SK-N-SH treated with all-trans-retinoic acid at 6 μM for 48 hours (cell line): ENCODE results near the gene PRKG1.

ENCODE experiments used
- ATAC-seq: fragments of 200-7000 bp; cut with Tn5 transposase; 3 replicates; pipeline ENCODE4 v1.9.1; 2020; ENCODE audit warnings: mild to moderate bottlenecking, moderate library complexity
- ARNTL ChIP-seq: fragments of 450-650 bp; formaldehyde crosslinking; IDR thresholded peaks from 2 replicates; pipeline ENCODE4 v1.5.0; 2020; ENCODE audit warnings: low read depth, mild to moderate bottlenecking, moderate library complexity, borderline replicate concordance
- BACH2 ChIP-seq: fragments of 250-450 bp; sonication (Bioruptor Pico); IDR thresholded peaks from 2 replicates; pipeline ENCODE4 v1.9.0; 2021; ENCODE audit warnings: mild to moderate bottlenecking, borderline replicate concordance
- CSDC2 ChIP-seq: fragments of 250-450 bp; sonication (Bioruptor Pico); IDR thresholded peaks from 2 replicates; pipeline ENCODE4 v1.5.0; 2020; ENCODE audit warnings: mild to moderate bottlenecking, moderate library complexity
- ESRRG ChIP-seq: fragments of 250-450 bp; sonication (Bioruptor Pico); IDR thresholded peaks from 2 replicates; pipeline ENCODE4 v1.6.1; 2021; ENCODE audit warnings: mild to moderate bottlenecking
- OSR1 ChIP-seq: fragments of 250-450 bp; sonication (Bioruptor Pico); IDR thresholded peaks from 2 replicates; pipeline ENCODE4 v1.8.0; 2022; ENCODE audit warnings: moderate library complexity, mild to moderate bottlenecking, inconsistent platforms
- PPARA ChIP-seq: fragments of 250-450 bp; sonication (Bioruptor Pico); IDR thresholded peaks from 2 replicates; pipeline ENCODE4 v1.5.0; 2020; ENCODE audit warnings: mild to moderate bottlenecking, borderline replicate concordance
- RARB ChIP-seq: fragments of 250-450 bp; sonication (Bioruptor Pico); IDR thresholded peaks from 2 replicates; pipeline ENCODE4 v1.8.0; 2021; ENCODE audit warnings: mild to moderate bottlenecking, moderate library complexity
- SNAI2 ChIP-seq: fragments of 250-450 bp; sonication (Bioruptor Pico); IDR thresholded peaks from 2 replicates; pipeline ENCODE4 v1.5.0; 2020; ENCODE audit warnings: mild to moderate bottlenecking, moderate library complexity
- TCF4 ChIP-seq: fragments of 250-450 bp; sonication (Bioruptor Pico); IDR thresholded peaks from 2 replicates; pipeline ENCODE4 v1.8.0; 2021; ENCODE audit warnings: mild to moderate bottlenecking, moderate library complexity, borderline replicate concordance
- TOX ChIP-seq: fragments of 250-450 bp; sonication (Bioruptor Pico); IDR thresholded peaks from 2 replicates; pipeline ENCODE4 v1.8.0; 2021; ENCODE audit warnings: mild to moderate bottlenecking, moderate library complexity, borderline replicate concordance
- ZC3H10 ChIP-seq: fragments of 250-450 bp; sonication (Bioruptor Pico); IDR thresholded peaks from 2 replicates; pipeline ENCODE4 v1.5.1; 2021; ENCODE audit warnings: mild to moderate bottlenecking, moderate library complexity
- ZFP3 ChIP-seq: fragments of 250-450 bp; sonication (Bioruptor Pico); IDR thresholded peaks from 2 replicates; pipeline ENCODE4 v1.5.0; 2020; ENCODE audit warnings: mild to moderate bottlenecking, moderate library complexity
- ZFP30 ChIP-seq: fragments of 450-650 bp; formaldehyde crosslinking; IDR thresholded peaks from 2 replicates; pipeline ENCODE4 v1.5.0; 2022; ENCODE audit warnings: mild to moderate bottlenecking, moderate library complexity
- ZNF70 ChIP-seq: fragments of 450-650 bp; formaldehyde crosslinking; IDR thresholded peaks from 2 replicates; pipeline ENCODE4 v1.5.0; 2020; ENCODE audit warnings: mild to moderate bottlenecking, moderate library complexity
- TF ChIP-seq, protein P1 (sequence below): fragments of 250-450 bp; sonication (Bioruptor Pico); IDR thresholded peaks from 2 replicates; pipeline ENCODE4 v1.5.1; 2020; ENCODE audit warnings: low read depth, mild to moderate bottlenecking, moderate library complexity
- TF ChIP-seq, protein P2 (sequence below): fragments of 250-450 bp; sonication (Bioruptor Pico); IDR thresholded peaks from 2 replicates; pipeline ENCODE4 v1.5.1; 2021; ENCODE audit warnings: mild to moderate bottlenecking, moderate library complexity
- TF ChIP-seq, protein P3 (sequence below): fragments of 250-450 bp; sonication (Bioruptor Pico); IDR thresholded peaks from 2 replicates; pipeline ENCODE4 v1.8.0; 2020; ENCODE audit warnings: mild to moderate bottlenecking, moderate library complexity, borderline replicate concordance
- TF ChIP-seq, protein P4 (sequence below): fragments of 250-450 bp; sonication (Bioruptor Pico); IDR thresholded peaks from 2 replicates; pipeline ENCODE4 v1.8.0; 2021; ENCODE audit warnings: low read depth, mild to moderate bottlenecking, moderate library complexity, borderline replicate concordance
- TF ChIP-seq, protein P5 (sequence below): fragments of 250-450 bp; sonication (Bioruptor Pico); IDR thresholded peaks from 2 replicates; pipeline ENCODE4 v1.5.0; 2020; ENCODE audit warnings: mild to moderate bottlenecking, moderate library complexity

PRKG1 gene

DNA sequence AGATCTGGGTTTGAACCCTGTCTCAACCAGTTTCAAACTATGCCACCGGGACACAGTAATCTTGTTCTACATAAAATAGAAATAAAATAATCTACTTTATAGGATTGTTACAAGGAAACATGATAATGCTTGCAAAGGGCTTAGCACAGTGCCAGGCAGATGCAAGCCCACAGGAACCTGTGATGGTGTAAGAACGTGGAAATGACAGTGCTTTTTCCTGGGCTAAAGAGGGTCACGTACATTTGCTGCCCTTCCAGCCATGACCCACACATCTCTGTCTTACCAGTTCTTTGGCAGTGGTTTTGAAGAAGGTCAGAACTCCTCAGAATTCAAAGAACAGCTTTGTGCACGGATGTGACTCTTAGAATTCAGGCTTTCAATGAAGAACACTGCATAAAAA lies 342.2 kb downstream of the PRKG1 start:
- TF ChIP-seq SNAI2 (CRISPR knock-in tag) (no peak), ZFP3 (CRISPR knock-in tag) (no peak), ZFP30 (CRISPR knock-in tag) (no peak), TCF4 (CRISPR knock-in tag) (no peak), TOX (CRISPR knock-in tag) (no peak), BACH2 (CRISPR knock-in tag) (no peak), RARB (CRISPR knock-in tag) (no peak), PPARA (no peak), ARNTL (no peak)
- TF ChIP-seq, protein P1, sequence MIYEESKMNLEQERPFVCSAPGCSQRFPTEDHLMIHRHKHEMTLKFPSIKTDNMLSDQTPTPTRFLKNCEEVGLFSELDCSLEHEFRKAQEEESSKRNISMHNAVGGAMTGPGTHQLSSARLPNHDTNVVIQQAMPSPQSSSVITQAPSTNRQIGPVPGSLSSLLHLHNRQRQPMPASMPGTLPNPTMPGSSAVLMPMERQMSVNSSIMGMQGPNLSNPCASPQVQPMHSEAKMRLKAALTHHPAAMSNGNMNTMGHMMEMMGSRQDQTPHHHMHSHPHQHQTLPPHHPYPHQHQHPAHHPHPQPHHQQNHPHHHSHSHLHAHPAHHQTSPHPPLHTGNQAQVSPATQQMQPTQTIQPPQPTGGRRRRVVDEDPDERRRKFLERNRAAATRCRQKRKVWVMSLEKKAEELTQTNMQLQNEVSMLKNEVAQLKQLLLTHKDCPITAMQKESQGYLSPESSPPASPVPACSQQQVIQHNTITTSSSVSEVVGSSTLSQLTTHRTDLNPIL: no peak
- no peak for ATAC-seq

DNA sequence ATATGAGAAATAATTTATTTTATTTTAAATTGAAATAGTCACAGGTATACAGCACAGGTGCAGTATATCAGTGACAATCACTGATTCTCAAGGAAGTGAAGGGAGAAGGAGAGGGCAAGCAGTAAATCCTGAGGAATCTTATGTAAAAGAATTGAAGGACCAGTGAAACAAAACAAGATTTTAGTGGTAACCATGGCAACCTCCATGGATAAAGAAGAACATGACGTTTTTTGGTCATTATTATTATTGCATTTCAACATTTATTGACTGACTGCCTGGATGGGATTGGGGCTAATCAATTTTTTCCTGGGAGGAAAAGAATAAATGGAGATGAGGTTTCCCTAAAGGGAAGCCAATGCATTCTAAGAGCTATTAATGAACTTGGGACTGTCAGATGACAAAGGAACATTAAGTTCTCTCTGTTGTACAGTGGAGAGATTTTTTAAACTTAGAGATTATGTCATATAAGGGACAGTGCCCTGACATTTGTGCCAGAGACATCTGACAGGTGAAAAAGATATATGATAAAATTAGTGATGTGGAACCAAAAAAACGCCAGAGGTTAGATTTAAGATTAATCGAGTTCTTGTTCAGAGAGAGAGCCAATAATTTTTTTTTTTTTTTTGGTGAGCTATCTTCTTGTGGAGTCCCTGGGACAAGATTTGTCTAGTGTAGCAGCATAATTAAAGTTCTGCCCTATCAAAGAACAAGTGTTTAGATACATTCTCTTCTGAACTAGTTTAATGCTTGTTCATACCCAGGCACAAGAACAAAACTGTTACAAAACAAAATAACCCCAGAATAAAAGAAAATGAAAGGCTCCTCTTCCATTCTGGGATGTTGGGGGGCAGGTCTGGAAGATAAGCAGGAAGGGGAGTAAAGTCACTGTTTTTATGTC lies 345.2 kb downstream of the PRKG1 start:
- TF ChIP-seq TOX (CRISPR knock-in tag) (no peak), BACH2 (CRISPR knock-in tag) (no peak), ZC3H10 (CRISPR knock-in tag) (no peak), PPARA (no peak), CSDC2 (CRISPR knock-in tag) (no peak), RARB (CRISPR knock-in tag) (no peak), TCF4 (CRISPR knock-in tag) (no peak), ZFP30 (CRISPR knock-in tag) (no peak), OSR1 (CRISPR knock-in tag) (no peak), ZFP3 (CRISPR knock-in tag) (no peak), ESRRG (CRISPR knock-in tag) (no peak), ZNF70 (CRISPR knock-in tag) (no peak)
- TF ChIP-seq, protein P2, sequence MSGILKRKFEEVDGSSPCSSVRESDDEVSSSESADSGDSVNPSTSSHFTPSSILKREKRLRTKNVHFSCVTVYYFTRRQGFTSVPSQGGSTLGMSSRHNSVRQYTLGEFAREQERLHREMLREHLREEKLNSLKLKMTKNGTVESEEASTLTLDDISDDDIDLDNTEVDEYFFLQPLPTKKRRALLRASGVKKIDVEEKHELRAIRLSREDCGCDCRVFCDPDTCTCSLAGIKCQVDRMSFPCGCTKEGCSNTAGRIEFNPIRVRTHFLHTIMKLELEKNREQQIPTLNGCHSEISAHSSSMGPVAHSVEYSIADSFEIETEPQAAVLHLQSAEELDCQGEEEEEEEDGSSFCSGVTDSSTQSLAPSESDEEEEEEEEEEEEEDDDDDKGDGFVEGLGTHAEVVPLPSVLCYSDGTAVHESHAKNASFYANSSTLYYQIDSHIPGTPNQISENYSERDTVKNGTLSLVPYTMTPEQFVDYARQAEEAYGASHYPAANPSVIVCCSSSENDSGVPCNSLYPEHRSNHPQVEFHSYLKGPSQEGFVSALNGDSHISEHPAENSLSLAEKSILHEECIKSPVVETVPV (CRISPR knock-in tag): no peak
- TF ChIP-seq, protein P1: no peak
- TF ChIP-seq, protein P3, sequence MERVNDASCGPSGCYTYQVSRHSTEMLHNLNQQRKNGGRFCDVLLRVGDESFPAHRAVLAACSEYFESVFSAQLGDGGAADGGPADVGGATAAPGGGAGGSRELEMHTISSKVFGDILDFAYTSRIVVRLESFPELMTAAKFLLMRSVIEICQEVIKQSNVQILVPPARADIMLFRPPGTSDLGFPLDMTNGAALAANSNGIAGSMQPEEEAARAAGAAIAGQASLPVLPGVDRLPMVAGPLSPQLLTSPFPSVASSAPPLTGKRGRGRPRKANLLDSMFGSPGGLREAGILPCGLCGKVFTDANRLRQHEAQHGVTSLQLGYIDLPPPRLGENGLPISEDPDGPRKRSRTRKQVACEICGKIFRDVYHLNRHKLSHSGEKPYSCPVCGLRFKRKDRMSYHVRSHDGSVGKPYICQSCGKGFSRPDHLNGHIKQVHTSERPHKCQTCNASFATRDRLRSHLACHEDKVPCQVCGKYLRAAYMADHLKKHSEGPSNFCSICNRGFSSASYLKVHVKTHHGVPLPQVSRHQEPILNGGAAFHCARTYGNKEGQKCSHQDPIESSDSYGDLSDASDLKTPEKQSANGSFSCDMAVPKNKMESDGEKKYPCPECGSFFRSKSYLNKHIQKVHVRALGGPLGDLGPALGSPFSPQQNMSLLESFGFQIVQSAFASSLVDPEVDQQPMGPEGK: no peak
- TF ChIP-seq, protein P4, sequence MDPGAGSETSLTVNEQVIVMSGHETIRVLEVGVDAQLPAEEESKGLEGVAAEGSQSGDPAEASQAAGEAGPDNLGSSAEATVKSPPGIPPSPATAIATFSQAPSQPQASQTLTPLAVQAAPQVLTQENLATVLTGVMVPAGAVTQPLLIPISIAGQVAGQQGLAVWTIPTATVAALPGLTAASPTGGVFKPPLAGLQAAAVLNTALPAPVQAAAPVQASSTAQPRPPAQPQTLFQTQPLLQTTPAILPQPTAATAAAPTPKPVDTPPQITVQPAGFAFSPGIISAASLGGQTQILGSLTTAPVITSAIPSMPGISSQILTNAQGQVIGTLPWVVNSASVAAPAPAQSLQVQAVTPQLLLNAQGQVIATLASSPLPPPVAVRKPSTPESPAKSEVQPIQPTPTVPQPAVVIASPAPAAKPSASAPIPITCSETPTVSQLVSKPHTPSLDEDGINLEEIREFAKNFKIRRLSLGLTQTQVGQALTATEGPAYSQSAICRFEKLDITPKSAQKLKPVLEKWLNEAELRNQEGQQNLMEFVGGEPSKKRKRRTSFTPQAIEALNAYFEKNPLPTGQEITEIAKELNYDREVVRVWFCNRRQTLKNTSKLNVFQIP (CRISPR knock-in tag): no peak
- TF ChIP-seq, protein P5, sequence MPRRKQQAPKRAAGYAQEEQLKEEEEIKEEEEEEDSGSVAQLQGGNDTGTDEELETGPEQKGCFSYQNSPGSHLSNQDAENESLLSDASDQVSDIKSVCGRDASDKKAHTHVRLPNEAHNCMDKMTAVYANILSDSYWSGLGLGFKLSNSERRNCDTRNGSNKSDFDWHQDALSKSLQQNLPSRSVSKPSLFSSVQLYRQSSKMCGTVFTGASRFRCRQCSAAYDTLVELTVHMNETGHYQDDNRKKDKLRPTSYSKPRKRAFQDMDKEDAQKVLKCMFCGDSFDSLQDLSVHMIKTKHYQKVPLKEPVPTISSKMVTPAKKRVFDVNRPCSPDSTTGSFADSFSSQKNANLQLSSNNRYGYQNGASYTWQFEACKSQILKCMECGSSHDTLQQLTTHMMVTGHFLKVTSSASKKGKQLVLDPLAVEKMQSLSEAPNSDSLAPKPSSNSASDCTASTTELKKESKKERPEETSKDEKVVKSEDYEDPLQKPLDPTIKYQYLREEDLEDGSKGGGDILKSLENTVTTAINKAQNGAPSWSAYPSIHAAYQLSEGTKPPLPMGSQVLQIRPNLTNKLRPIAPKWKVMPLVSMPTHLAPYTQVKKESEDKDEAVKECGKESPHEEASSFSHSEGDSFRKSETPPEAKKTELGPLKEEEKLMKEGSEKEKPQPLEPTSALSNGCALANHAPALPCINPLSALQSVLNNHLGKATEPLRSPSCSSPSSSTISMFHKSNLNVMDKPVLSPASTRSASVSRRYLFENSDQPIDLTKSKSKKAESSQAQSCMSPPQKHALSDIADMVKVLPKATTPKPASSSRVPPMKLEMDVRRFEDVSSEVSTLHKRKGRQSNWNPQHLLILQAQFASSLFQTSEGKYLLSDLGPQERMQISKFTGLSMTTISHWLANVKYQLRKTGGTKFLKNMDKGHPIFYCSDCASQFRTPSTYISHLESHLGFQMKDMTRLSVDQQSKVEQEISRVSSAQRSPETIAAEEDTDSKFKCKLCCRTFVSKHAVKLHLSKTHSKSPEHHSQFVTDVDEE (CRISPR knock-in tag): no peak
- no peak for ATAC-seq
